HG03439 (cell line): ENCODE measurements around the gene ENOX1.
"Not testable (repeated sequence)": the region's sequence is repeated elsewhere in the genome, so short reads cannot be mapped to it uniquely, and the experiment has no call there.

Experiments
- ATAC-seq: cut with Tn5 transposase; IDR thresholded peaks from one replicate; pipeline ENCODE4 v1.9.1; 2021; ENCODE audit warnings: mild to moderate bottlenecking, moderate library complexity; ENCODE audit not compliant: unreplicated experiment

Gene ENOX1

GRCh38 chr13:43441899-43442499 is 344.8 kb downstream of the ENOX1 start:
- no peak for ATAC-seq

- ATAC-seq, result no peak
These were observed 345.3 kb downstream of the ENOX1 start for GRCh38 chr13:43441464-43441863.

DNA sequence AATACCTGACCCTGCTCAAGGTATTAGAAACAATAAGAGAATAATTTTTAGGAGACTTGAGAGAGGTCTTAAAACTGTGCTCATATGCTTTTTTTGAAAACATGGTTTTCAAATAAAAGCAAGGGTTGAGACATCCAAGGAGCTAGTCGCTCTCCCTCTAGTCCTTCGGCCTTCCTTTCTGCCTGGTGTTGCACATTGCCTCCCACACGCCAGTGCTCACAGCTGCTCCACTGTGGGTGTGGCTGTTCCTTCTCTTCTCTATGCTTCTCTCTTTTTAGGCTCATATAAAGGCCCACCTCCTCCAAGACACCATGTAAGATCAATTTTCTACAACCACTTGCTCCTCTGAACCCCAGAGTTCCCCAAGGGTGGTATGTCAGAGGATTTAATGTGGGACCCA is 352.6 kb downstream of the ENOX1 start:
- no peak for ATAC-seq

DNA sequence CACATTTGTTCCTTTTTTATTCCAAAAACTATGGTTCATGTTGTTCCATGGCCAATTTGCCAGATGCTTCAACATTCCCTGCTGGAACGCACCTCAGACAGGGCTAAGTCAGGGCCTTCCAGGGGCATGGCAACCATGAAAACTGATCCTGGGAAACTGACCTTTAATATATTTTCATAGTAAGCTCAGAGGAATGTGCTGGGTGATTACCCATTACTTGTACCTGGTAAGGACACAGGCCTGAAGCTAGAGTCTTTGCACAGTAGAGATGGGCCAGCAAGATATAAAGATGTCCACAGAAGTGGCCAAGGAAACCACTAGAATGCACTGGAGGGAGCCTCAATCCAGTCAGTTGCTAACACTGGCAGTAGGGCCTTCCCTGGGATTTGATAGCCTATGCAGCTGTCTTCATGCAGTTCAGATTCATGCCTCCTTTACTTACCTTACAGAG is 353.1 kb downstream of the ENOX1 start:
- no peak for ATAC-seq

GRCh38 chr13:43432958-43433357 is 353.8 kb downstream of the ENOX1 start:
- ATAC-seq, result no peak

DNA sequence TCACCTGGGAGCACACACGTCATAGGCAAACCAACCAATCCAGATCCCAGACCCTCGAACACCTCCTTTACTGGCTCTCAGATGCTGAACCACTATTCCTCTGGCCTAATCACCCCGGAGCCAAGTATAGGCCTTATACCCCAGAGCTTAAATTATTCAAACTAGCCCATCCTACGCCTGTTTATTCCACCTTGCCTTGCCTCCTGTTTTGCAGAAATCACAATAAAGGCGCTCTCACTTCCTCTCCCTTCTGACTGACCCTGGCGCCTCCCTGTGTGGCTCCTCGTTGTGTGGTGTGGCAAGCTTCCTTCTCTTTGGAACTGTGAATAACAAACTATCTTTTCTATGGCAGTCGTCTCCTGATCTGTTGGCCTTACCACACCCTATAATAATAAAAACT is 354.9 kb downstream of the ENOX1 start:
- no peak for ATAC-seq

- ATAC-seq, result no peak
These were observed 355.5 kb downstream of the ENOX1 start for GRCh38 chr13:43431290-43431716.

GRCh38 chr13:43428545-43429296 is 358.1 kb downstream of the ENOX1 start:
- ATAC-seq, result no peak

DNA sequence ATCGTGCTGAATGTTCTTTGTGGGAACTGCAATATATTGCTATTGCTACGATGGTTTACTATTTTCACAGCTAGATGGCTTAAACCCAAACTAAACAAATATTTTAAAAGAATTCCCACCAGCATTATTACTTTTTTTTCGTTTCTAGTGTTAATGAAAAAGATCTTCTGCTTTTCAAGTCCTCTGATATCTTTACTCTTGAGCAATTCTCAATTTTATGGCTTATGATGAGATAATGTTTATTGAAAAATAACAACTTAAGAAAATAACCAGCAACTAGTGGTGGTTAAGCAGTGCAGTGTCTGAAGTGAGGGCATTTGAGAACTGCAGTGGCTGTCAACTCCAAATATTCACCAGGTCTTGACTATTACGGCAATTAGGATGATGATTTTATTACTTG is 360.4 kb downstream of the ENOX1 start:
- no peak for ATAC-seq

DNA sequence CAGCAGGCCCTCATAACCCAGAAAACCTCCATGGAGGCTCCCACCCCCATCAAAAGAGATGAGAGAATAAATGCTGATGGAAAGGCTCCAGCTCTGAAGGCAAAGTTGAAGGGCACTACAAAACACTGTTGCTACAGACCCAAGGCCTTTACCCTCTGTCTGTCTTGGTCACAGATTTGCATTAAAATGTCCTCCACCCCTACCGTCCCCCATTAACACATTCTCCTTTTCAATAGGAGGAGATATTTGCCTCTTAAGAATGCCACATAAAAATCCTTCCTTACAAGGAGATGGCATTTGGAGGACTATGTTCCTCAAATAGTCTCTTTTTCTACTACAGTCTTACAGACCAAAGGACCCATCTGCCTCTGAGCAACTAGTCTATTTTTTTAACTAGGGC is 361.5 kb downstream of the ENOX1 start:
- ATAC-seq, result no peak

DNA sequence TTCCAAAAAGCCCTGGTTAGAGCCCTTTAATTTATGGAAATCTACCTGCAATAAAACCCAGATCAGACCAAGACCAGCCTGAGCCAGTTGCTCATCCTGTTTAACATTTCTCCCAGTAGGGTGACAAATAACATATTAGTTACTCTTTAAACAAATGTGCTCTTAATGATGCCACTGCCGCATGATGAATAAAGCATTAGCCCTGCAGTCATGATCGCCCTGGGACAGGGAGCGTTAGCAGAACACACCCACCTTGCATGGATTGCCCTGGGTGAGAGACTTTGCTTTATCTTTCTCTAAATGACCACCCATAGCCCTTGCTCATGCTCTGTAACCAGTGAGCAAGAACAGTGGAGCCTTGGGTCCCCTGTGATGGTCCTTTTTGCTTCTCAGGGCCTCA is 362.4 kb downstream of the ENOX1 start:
- no peak for ATAC-seq

DNA sequence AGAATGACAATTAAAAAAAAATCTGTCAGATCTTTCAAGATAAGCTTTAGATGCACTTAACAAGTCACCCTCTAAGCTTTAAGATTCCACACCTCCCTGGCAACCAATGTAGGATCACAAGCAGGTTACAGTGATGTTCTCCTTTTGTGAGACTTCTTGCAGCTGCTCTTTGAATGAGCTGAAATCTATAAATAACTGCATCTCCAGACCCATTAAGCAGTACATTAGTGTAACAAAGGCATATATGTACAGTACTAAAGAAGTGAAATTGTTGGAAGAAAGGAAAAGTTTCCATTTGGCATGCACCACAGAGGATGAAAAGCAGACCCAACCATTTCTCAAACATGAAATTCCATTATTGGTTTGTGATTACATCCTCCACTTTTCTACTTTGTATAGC is 364.7 kb downstream of the ENOX1 start:
- no peak for ATAC-seq

DNA sequence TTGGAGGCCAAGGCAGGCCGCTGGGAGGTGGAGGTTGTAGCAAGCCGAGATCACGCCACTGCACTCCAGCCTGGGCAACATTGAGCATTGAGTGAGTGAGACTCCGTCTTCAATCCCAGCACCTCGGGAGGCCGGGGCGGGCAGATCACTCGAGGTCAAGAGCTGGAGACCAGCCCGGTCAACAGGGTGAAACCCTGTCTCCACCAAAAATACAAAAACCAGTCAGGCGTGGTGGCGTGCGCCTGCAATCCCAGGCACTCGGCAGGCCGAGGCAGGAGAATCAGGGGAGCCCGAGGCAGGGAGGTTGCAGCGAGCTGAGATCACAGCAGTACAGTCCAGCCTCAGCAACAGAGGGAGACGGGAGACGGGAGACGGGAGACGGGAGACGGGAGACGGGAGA is 369.9 kb downstream of the ENOX1 start:
- not testable (repeated sequence) for ATAC-seq

DNA sequence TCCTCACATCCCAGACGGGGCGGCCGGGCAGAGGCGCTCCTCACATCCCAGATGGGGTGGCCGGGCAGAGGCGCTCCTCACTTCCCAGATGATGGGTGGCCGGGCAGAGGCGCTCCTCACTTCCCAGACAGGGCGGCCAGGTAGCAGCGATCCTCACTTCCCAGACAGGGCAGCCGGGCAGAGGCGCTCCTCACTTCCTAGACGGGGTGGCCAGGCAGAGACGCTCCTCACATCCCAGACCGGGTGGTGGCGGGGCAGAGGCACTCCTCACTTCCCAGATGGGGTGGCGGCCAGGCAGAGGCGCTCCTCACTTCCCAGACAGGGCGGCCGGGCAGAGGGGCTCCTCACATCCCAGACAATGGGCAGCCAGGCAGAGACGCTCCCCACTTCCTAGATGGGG is 370.4 kb downstream of the ENOX1 start:
- ATAC-seq, result not testable (repeated sequence)

- ATAC-seq, result not testable (repeated sequence)
These were observed 370.8 kb downstream of the ENOX1 start for GRCh38 chr13:43415903-43416391.

GRCh38 chr13:43414111-43414510 is 372.7 kb downstream of the ENOX1 start:
- no peak for ATAC-seq

DNA sequence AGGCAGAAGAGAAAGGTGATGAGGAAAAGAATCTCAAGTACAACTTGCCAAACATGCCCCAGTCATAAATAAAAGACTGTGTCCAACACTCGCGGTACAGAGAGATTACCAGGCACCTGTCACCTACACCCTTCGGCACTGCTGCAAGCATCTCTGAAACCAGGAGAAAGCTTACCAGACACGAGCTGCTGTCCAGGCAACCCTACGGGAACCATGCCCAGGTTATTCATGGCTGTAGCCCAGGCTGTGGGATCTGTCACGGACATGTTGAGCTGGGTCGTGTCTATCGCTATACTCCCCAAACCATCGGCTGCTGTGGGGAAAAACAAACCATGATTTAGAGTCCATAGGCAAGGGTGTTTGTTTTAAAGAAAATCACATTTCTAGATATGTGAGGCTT is 375.0 kb downstream of the ENOX1 start:
- no peak for ATAC-seq

GRCh38 chr13:43411211-43411610 is 375.6 kb downstream of the ENOX1 start:
- no peak for ATAC-seq

DNA sequence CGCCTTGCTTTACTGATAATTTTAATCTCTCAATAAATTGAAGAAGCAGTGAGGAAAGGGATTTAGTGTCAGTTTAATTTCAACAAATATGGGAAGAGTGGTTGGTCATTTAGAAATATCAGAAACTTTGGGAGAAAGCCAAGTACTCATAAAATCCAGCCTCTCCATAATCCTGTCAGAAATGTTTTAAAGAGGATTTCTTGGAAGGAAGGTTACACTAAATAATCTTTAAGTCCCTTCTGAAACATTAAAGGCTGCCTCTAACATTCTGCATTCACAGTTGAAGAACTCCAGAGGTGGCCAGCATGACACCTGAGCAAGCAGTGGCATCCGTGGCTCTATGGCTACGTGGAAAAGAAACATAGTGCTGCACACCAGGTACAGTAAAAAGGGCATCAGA is 378.5 kb downstream of the ENOX1 start:
- no peak for ATAC-seq

GRCh38 chr13:43407023-43407581 is 379.7 kb downstream of the ENOX1 start:
- ATAC-seq, result no peak

DNA sequence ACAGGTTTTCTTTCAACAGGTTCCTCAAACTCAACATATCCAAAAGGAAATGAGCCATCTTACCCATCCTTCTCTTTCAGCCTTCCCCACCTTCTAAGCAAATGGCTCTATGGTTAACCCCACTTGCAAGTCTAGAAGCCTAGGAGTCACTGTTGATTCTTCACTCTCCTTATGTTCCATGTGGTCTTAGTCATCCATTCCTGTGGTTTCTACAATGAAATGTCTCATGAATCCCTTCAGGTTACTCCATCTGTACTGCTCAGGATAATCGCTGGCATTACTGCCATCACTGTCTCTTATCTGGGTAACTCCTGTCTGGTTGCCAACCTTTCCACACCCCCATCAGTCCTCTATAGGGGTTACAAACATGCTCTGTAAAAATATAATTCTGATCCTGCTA is 381.3 kb downstream of the ENOX1 start:
- no peak for ATAC-seq

DNA sequence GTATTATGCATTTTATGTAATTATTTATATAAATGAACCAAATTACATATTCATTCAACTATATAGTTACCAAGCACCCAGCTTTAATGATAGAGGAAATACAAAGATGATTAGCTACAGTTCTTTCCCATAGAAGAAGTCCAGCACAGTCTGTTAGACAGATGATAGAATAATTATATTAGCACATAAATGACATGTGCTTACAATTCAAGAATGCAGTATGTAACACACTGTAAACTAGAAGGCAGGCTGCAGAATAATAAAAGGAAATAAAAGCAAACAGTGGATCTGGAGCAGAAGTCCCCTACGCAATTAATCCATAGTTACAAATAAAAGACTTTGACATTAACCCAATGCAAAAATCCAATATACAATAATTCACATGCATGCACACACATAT is 384.4 kb downstream of the ENOX1 start:
- ATAC-seq, result no peak
